HepG2 (cell line): ENCODE measurements around the gene KCNK7. TPM values are rescaled to one million over a fixed set of nuclear protein-coding genes. Genes with fewer than 3 reads are reported as not detected.

Experiments
- ATAC-seq: fragments of 200-7000 bp; cut with Tn5 transposase; 3 replicates; pipeline ENCODE4 v1.9.1; 2020; ENCODE audit warnings: mild to moderate bottlenecking, moderate library complexity
- BruUV-seq: library from RNA; stranded (reverse); fragments of 400-500 nt; replicated peaks from 2 replicates; lab custom pipeline; 2021; lab: Mats Ljungman, UMichigan
- CTCF ChIA-PET: fragments of 300-600 bp; formaldehyde crosslinking; extraction: SDS; loops from one replicate; lab custom pipeline; 2021; ENCODE audit warnings: low total read pairs, inconsistent platforms, low intra/inter-chr PET ratio; lab: Yijun Ruan, JAX
- POLR2A ChIA-PET: fragments of 350-600 bp; sonication (Branson Sonifier 250); formaldehyde crosslinking; loops from one replicate; lab custom pipeline; 2020; ENCODE audit warnings: antibody characterized with exemption, inconsistent platforms; lab: Yijun Ruan, JAX
- DNase-seq: peaks from one replicate; pipeline ENCODE4 v3.0.0-alpha.2; 2015; ENCODE audit warnings: low spot score
- FAIRE-seq: peaks from 3 replicates; lab custom pipeline; 2011; peaks lifted over from hg19 to GRCh38; lab: Jason Lieb, UNC
- H2AFZ ChIP-seq: one replicate; pipeline ENCODE4 v1.6.1; 2011; ENCODE audit warnings: low read length, inconsistent platforms
- H3K27ac ChIP-seq: fragments of 300-600 bp; 3 replicates; pipeline ENCODE4 v1.8.0; 2011; ENCODE audit warnings: mixed run types, mild to moderate bottlenecking, mixed read lengths, low read length, inconsistent platforms; ENCODE audit not compliant: insufficient read depth; ENCODE audit errors: extremely low read length
- H3K27me3 ChIP-seq, 2 experiments: fragments of 200-600 bp in 1 of 2; 2 replicates in 1 of 2; 3 replicates in 1 of 2; pipeline versions ENCODE4 v1.6.0 to v1.8.0; 2011; ENCODE audit warnings: low read length in 2 of 2, mild to moderate bottlenecking in 2 of 2, moderate library complexity in 2 of 2, inconsistent platforms in 1 of 2; ENCODE audit not compliant: insufficient read depth in 2 of 2, control insufficient read depth in 1 of 2
- H3K36me3 ChIP-seq, 2 experiments: fragments of 200-600 bp in 1 of 2; replicated peaks in 1 of 2; 2 replicates in 1 of 2; 3 replicates in 1 of 2; pipeline versions ENCODE4 v1.5.1 to v1.8.0; 2011; ENCODE audit warnings: low read length in 2 of 2, inconsistent platforms in 1 of 2; ENCODE audit not compliant: insufficient read depth in 2 of 2, control insufficient read depth in 1 of 2
- H3K4me1 ChIP-seq: 2 replicates; pipeline ENCODE4 v1.5.1; 2012; ENCODE audit warnings: low read length, inconsistent platforms; ENCODE audit not compliant: insufficient read depth
- H3K4me2 ChIP-seq: 2 replicates; pipeline ENCODE4 v1.6.0; 2011; ENCODE audit warnings: low read depth, low read length, inconsistent platforms
- H3K4me3 ChIP-seq, 3 experiments: fragments of 200-600 bp in 1 of 3; sonication (generic), shearing (Covaris generic) in 1 of 3; replicated peaks in 1 of 3; 2 replicates each; pipeline ENCODE4 v1.5.1; 2011 to 2016; ENCODE audit warnings: low read length in 3 of 3, inconsistent platforms in 2 of 3, low read depth in 2 of 3, mild to moderate bottlenecking in 2 of 3, control low read depth in 1 of 3, mixed read lengths in 1 of 3; ENCODE audit not compliant: insufficient read depth in 1 of 3
- H3K79me2 ChIP-seq: one replicate; pipeline ENCODE4 v1.6.1; 2011; ENCODE audit warnings: low read length, inconsistent platforms; ENCODE audit not compliant: insufficient read depth
- H3K9ac ChIP-seq: 2 replicates; pipeline ENCODE4 v1.6.0; 2011; ENCODE audit warnings: mild to moderate bottlenecking, low read depth, low read length, inconsistent platforms; ENCODE audit not compliant: insufficient read depth
- H3K9me3 ChIP-seq: 2 replicates; pipeline ENCODE4 v1.5.1; 2012; ENCODE audit warnings: mild to moderate bottlenecking, low read length
- H4K20me1 ChIP-seq: 2 replicates; pipeline ENCODE4 v1.6.0; 2011; ENCODE audit warnings: inconsistent platforms, mild to moderate bottlenecking, low read length, moderate library complexity; ENCODE audit not compliant: insufficient read depth
- CCAR2 ChIP-seq: fragments of 200-400 bp; formaldehyde crosslinking; optimal IDR thresholded peaks from 2 replicates; pipeline ENCODE3; 2018; ENCODE audit warnings: low read depth, mild to moderate bottlenecking, low read length, moderate library complexity
- CEBPG ChIP-seq: IDR thresholded peaks from 2 replicates; pipeline ENCODE4 v1.6.1; 2016
- CHD4 ChIP-seq: fragments of 200-600 bp; sonication (generic); IDR thresholded peaks from 2 replicates; pipeline ENCODE4 v1.7.0; 2017; ENCODE audit warnings: mild to moderate bottlenecking, low read length, borderline replicate concordance
- CREM ChIP-seq, 2 experiments: sonication (generic) in 1 of 2; formaldehyde crosslinking in 1 of 2; IDR thresholded peaks; 2 replicates each; pipeline versions ENCODE4 v1.4.0 to v1.6.1; 2016 to 2020; ENCODE audit warnings: antibody characterized with exemption in 1 of 2, mild to moderate bottlenecking in 1 of 2, missing genetic modification reagents in 1 of 2
- EZH2 ChIP-seq: conservative IDR thresholded peaks from 2 replicates; pipeline ENCODE4 v1.6.1; 2012; ENCODE audit warnings: mild to moderate bottlenecking, low read depth, low read length, moderate library complexity
- FOSL1 ChIP-seq: sonication (generic); formaldehyde crosslinking; IDR thresholded peaks from 2 replicates; pipeline ENCODE4 v1.9.0; 2021; ENCODE audit warnings: missing genetic modification reagents, borderline replicate concordance
- HNF4G ChIP-seq, 2 experiments: sonication (generic) in 1 of 2; formaldehyde crosslinking in 1 of 2; IDR thresholded peaks; 2 replicates each; pipeline versions ENCODE4 v1.4.0 to v1.6.1; 2011 to 2020; ENCODE audit warnings: borderline replicate concordance in 2 of 2, low read depth in 2 of 2, mild to moderate bottlenecking in 2 of 2, low read length in 1 of 2, missing genetic modification reagents in 1 of 2, moderate library complexity in 1 of 2
- HNRNPUL1 ChIP-seq: fragments of 200-400 bp; formaldehyde crosslinking; IDR thresholded peaks from 2 replicates; pipeline ENCODE4 v1.6.1; 2017; ENCODE audit warnings: low read depth, mild to moderate bottlenecking, low read length, moderate library complexity
- KLF12 ChIP-seq: sonication (generic); formaldehyde crosslinking; IDR thresholded peaks from 2 replicates; pipeline ENCODE4 v1.4.0; 2020; ENCODE audit warnings: missing genetic modification reagents, borderline replicate concordance
- PITX1 ChIP-seq: sonication (generic); formaldehyde crosslinking; IDR thresholded peaks from 2 replicates; pipeline ENCODE4 v1.5.1; 2020; ENCODE audit warnings: mild to moderate bottlenecking, missing genetic modification reagents
- REPIN1 ChIP-seq: sonication (generic); formaldehyde crosslinking; IDR thresholded peaks from 2 replicates; pipeline ENCODE4 v1.8.0; 2022; ENCODE audit warnings: missing genetic modification reagents, low read depth, mild to moderate bottlenecking, borderline replicate concordance
- ZBTB26 ChIP-seq: IDR thresholded peaks from 2 replicates; pipeline ENCODE4 v1.6.1; 2016; ENCODE audit warnings: missing compliant biosample characterization, missing genetic modification reagents, borderline replicate concordance
- ZNF225 ChIP-seq: sonication (generic); formaldehyde crosslinking; IDR thresholded peaks from 2 replicates; pipeline ENCODE4 v1.4.0; 2020; ENCODE audit warnings: mild to moderate bottlenecking, missing genetic modification reagents
- ZNF280B ChIP-seq: sonication (generic); formaldehyde crosslinking; IDR thresholded peaks from 2 replicates; pipeline ENCODE4 v1.5.0; 2020; ENCODE audit warnings: missing genetic modification reagents, mild to moderate bottlenecking, borderline replicate concordance
- ZNF670 ChIP-seq: sonication (generic); formaldehyde crosslinking; IDR thresholded peaks from 2 replicates; pipeline ENCODE4 v1.8.0; 2022; ENCODE audit warnings: mild to moderate bottlenecking, missing genetic modification reagents, borderline replicate concordance
- WGBS: methylation state at CpG from one replicate; pipeline ENCODE4 v1.1.6; 2017; ENCODE audit warnings: low lambda C conversion rate; 5-methylcytosine and 5-hydroxymethylcytosine counted together
- in situ Hi-C: cut with HindIII; loops from 2 replicates; pipeline ENCODE4 v1.10.0; 2017; ENCODE audit warnings: low pct_unique_long_range_greater_than_20kb; ENCODE audit not compliant: extremely low pct_ligation_motif_present
- intact Hi-C: fragments of 100-400 bp; cut with micrococcal nuclease; formaldehyde crosslinking; loops from one replicate; pipeline ENCODE4 v1.10.0; 2022; ENCODE audit not compliant: unreplicated experiment
- polyA plus RNA-seq, 8 experiments: library from polyadenylated mRNA; depleted of rRNA in 3 of 8; stranded (reverse) in 7 of 8; unstranded in 1 of 8; fragments of >200 nt; fragmentation: Illumina TruSeq in 4 of 8; extraction: Trizol in 4 of 8; gene quantifications; 2 replicates each; pipeline versions ENCODE4 v1.2.1 to v1.2.3, GENCODE V29; 2011 to 2016; ENCODE audit warnings: low read depth in 4 of 8, missing spikeins in 1 of 8, mixed read lengths in 1 of 8; ENCODE audit not compliant: insufficient read depth in 1 of 8
- total RNA-seq, 5 experiments: library from RNA; depleted of rRNA; stranded (reverse); fragments of >200 nt; fragmentation: Illumina TruSeq; extraction: Trizol; gene quantifications; 2 replicates each; pipeline ENCODE4 v1.2.3, GENCODE V29; 2016; ENCODE audit warnings: low read depth in 1 of 5
- TF ChIP-seq, protein P1 (sequence below): sonication (generic); formaldehyde crosslinking; conservative IDR thresholded peaks from 2 replicates; pipeline ENCODE4 v1.8.0; 2022; ENCODE audit warnings: mild to moderate bottlenecking, moderate library complexity, missing genetic modification reagents

KCNK7 gene
- total and polyA plus RNA-seq, 2 of the 13 experiments (the other 11 are each of a cell fraction or from before 2014, with no cell fraction given), result 0.11 TPM; not detected in 1

GRCh38 chr11:65637032-65637557 is 41.5 kb upstream of the KCNK7 start (continued):
- TF ChIP-seq KLF12 (CRISPR knock-in tag) (no peak), CCAR2 (no peak), ZNF670 (CRISPR knock-in tag) (no peak), ZBTB26 (CRISPR knock-in tag) (no peak), CEBPG (CRISPR knock-in tag) (no peak), HNRNPUL1 (no peak), HNF4G (IDR thresholded peaks at IDR 0.05; ENCODE audit: borderline replicate concordance, low read depth, low read length) (peak; percentile 69; the same call in 1 of the 2 replicates), HNF4G (CRISPR knock-in tag; IDR thresholded peaks at IDR 0.05; ENCODE audit: borderline replicate concordance, low read depth) (no peak), PITX1 (CRISPR knock-in tag) (no peak)

DNA sequence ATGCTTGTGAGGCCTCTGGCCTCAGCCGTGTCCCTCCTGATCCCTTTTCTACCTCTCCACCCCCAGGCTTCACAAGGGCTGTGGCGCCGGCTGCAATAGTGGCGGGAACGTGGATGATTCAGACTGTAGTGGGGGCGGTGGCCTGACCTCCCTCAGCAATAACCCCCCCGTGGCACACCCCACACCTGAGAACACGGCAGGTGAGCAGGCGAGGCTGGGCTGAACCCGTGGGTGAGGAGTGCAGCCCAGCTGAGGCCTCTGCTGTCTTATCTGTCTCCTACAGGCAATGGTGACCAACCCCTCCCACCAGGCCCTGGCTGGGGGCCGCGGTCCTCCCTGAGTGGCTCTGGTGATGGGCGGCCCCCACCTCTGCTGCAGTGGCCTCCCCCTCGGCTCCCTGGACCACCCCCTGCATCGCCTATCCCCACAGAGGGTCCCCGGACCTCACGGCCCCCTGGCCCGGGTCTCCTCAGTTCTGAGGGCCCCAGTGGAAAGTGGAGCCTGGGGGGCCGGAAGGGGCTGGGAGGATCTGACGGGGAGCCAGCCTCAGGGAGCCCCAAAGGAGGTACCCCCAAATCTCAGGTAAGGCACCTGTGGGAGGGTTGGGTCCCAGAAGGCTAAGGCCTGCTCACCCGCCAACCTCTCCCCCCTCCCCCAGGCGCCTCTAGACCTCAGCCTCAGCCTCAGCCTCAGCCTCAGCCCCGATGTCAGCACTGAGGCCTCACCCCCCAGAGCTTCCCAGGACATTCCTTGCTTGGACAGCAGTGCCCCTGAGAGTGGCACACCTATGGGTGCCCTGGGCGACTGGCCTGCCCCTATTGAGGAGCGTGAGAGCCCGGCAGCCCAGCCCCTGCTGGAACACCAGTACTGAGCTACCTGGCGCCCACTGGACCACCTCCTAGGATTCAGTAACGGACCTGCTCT is 40.8 kb upstream of the KCNK7 start:
- no peak overlapping the region for H3K4me3 ChIP-seq
- H3K36me3 ChIP-seq, result peaks cover 23 to 37% of the 10 kb centered on the region in 2 experiments; a peak in 4 of 5 replicates
- ChIA-PET POLR2A (interaction anchor here (4.6 kb wide), 1 partner anchor 17 kb away, joined by 78 read pairs; no protein-coding TSS in a partner anchor), CTCF (no interaction called here)
- no TSS peak for BruUV-seq
- no peaks in the 10 kb centered on the region for H3K9me3 ChIP-seq
- over 99% methylated on average over 19 of the region's 28 CpGs for WGBS
- H3K27ac ChIP-seq, result no peak overlapping the region
- ATAC-seq, result no peak
- intact Hi-C loops (no loop called here), in situ Hi-C loops (no loop called here)
- H3K27me3 ChIP-seq, result no peaks in the 10 kb centered on the region
- no peak overlapping the region for H3K4me2 ChIP-seq
- no peak for FAIRE-seq
- no peak for DNase-seq
- H3K9ac ChIP-seq, result peak overlapping the region; percentile 15; the same call in 1 of the 2 replicates
- H2AFZ ChIP-seq, result no peak overlapping the region
- peaks cover 33% of the 10 kb centered on the region for H3K4me1 ChIP-seq
- no peaks in the 10 kb centered on the region for H4K20me1 ChIP-seq
- no peaks in the 10 kb centered on the region for H3K79me2 ChIP-seq
- no peak for TF ChIP-seq CHD4
- TF ChIP-seq, protein P1, sequence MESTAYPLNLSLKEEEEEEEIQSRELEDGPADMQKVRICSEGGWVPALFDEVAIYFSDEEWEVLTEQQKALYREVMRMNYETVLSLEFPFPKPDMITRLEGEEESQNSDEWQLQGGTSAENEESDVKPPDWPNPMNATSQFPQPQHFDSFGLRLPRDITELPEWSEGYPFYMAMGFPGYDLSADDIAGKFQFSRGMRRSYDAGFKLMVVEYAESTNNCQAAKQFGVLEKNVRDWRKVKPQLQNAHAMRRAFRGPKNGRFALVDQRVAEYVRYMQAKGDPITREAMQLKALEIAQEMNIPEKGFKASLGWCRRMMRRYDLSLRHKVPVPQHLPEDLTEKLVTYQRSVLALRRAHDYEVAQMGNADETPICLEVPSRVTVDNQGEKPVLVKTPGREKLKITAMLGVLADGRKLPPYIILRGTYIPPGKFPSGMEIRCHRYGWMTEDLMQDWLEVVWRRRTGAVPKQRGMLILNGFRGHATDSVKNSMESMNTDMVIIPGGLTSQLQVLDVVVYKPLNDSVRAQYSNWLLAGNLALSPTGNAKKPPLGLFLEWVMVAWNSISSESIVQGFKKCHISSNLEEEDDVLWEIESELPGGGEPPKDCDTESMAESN (CRISPR knock-in tag), result no peak
- TF ChIP-seq ZNF280B (CRISPR knock-in tag), result no peak
- TF ChIP-seq REPIN1 (CRISPR knock-in tag), result no peak
- TF ChIP-seq EZH2, result no peak
- TF ChIP-seq CREM (IDR thresholded peaks at IDR 0.05), result no peak
- TF ChIP-seq CREM (CRISPR knock-in tag; IDR thresholded peaks at IDR 0.05), result no peak
- no peak for TF ChIP-seq ZNF225 (CRISPR knock-in tag)
- no peak for TF ChIP-seq FOSL1 (CRISPR knock-in tag)
